Fibroblast of mammary gland (primary cell): ENCODE results near the gene TMEM131.
"Not testable (repeated sequence)": the region's sequence is repeated elsewhere in the genome, so short reads cannot be mapped to it uniquely, and the experiment has no call there.

ENCODE experiments used
- DNase-seq: peaks from one replicate; pipeline ENCODE4 v3.0.0-alpha.2; 2010; ENCODE audit warnings: low read depth
- H3K4me3 ChIP-seq: 2 replicates; pipeline ENCODE4 v1.5.1; 2011; ENCODE audit warnings: low read depth, mild to moderate bottlenecking, low read length, moderate library complexity; ENCODE audit not compliant: control insufficient read depth
- CTCF ChIP-seq: conservative IDR thresholded peaks from 2 replicates; pipeline ENCODE4 v1.5.1; 2011; ENCODE audit warnings: low read depth, low read length, inconsistent platforms; ENCODE audit not compliant: control insufficient read depth, insufficient read depth

TMEM131 gene

GRCh38 chr2:97900806-97901205 lies 94.9 kb downstream of the TMEM131 start:
- no peak for DNase-seq
- TF ChIP-seq CTCF, result no peak
- no peak overlapping the region for H3K4me3 ChIP-seq

GRCh38 chr2:97893042-97893441 lies 102.7 kb downstream of the TMEM131 start:
- not testable (repeated sequence) for DNase-seq, H3K4me3 ChIP-seq

GRCh38 chr2:97891611-97892010 lies 104.1 kb downstream of the TMEM131 start:
- DNase-seq, result no peak
- no peak overlapping the region for H3K4me3 ChIP-seq
- TF ChIP-seq CTCF, result no peak

- no peak for DNase-seq
- TF ChIP-seq CTCF, result no peak
- H3K4me3 ChIP-seq, result no peak overlapping the region
Measured at GRCh38 chr2:97889156-97889555, 106.6 kb downstream of the TMEM131 start.

GRCh38 chr2:97885841-97886240 lies 109.9 kb downstream of the TMEM131 start:
- TF ChIP-seq CTCF, result no peak
- H3K4me3 ChIP-seq, result no peak overlapping the region
- no peak for DNase-seq

- no peak for DNase-seq
- no peak overlapping the region for H3K4me3 ChIP-seq
- no peak for TF ChIP-seq CTCF
Measured at GRCh38 chr2:97880334-97880733, 115.4 kb downstream of the TMEM131 start.

GRCh38 chr2:97878865-97879264 lies 116.9 kb downstream of the TMEM131 start:
- no peak for TF ChIP-seq CTCF
- no peak for DNase-seq
- H3K4me3 ChIP-seq, result no peak overlapping the region

- H3K4me3 ChIP-seq, DNase-seq: not testable (repeated sequence)
Measured at GRCh38 chr2:97878317-97878716, 117.4 kb downstream of the TMEM131 start.
